Stimulated activated CD4-positive, alpha-beta T cell treated with anti-CD3 and anti-CD28 coated beads, Interleukin-4, amount 100 ng/mL, for 1 hour (primary cell): ENCODE data around the gene NDUFC1.

Experiments used
- DNase-seq: peaks from one replicate; pipeline ENCODE4 v3.0.0-alpha.2; 2020

The NDUFC1 gene

GRCh38 chr4:139245590-139245989 is 56.7 kb downstream of the NDUFC1 start:
- DNase-seq: no peak

- no peak for DNase-seq
Observed at GRCh38 chr4:139243448-139244365, 58.6 kb downstream of the NDUFC1 start.

GRCh38 chr4:139242511-139243051 is 59.7 kb downstream of the NDUFC1 start:
- no peak for DNase-seq

GRCh38 chr4:139241784-139242151 is 60.5 kb downstream of the NDUFC1 start:
- no peak for DNase-seq

- DNase-seq: no peak
Observed at GRCh38 chr4:139241086-139241783, 61.0 kb downstream of the NDUFC1 start.
